Measurements from ENCODE around the gene STYK1. TPM values are rescaled to one million over a fixed set of nuclear protein-coding genes. Genes with fewer than 3 reads are reported as not detected.

STYK1 gene
- total and polyA plus RNA-seq, 9 of the 15 experiments (the other 6 are each of a cell fraction or from before 2014, with no cell fraction given), result 0.31 to 1.8 (median 0.64) TPM

- TF ChIP-seq MNT (conservative IDR thresholded peaks at IDR 0.05) (peak; percentile 89 to 93), SNIP1 (IDR thresholded peaks at IDR 0.05; ENCODE audit: low read depth) (no peak), PHB2 (IDR thresholded peaks at IDR 0.05; ENCODE audit: low read depth) (no peak), KLF1 (tag; IDR thresholded peaks at IDR 0.05) (no peak), VEZF1 (CRISPR knock-in tag; IDR thresholded peaks at IDR 0.05) (peak; percentile 54), CEBPB (tag; IDR thresholded peaks at IDR 0.05) (peak; percentile 96), ARID4B (CRISPR knock-in tag; IDR thresholded peaks at IDR 0.05) (peak; percentile 62), TAF1 (IDR thresholded peaks at IDR 0.05; ENCODE audit: control insufficient read depth, extremely low read depth, insufficient read depth, low read length, severe bottlenecking) (peak; percentile 13), HDAC1 (IDR thresholded peaks at IDR 0.05) (peak in 1 of 2 experiments; percentile 82; a peak in 2 of 4 replicates), MAX (CRISPR knock-in tag; IDR thresholded peaks at IDR 0.05) (peak; percentile 84), TAF9B (IDR thresholded peaks at IDR 0.05; ENCODE audit: partially characterized antibody) (peak; percentile 31), PTBP1 (IDR thresholded peaks at IDR 0.05; ENCODE audit: low read depth, low read length) (no peak), CREM (IDR thresholded peaks at IDR 0.05; ENCODE audit: low read depth) (peak; percentile 58), TFAP4 (CRISPR knock-in tag; IDR thresholded peaks at IDR 0.05; ENCODE audit: borderline replicate concordance) (peak; percentile 83), NR4A1 (CRISPR knock-in tag; IDR thresholded peaks at IDR 0.05) (no peak), NR4A1 (tag; IDR thresholded peaks at IDR 0.05) (no peak), POLR2A (conservative IDR thresholded peaks at IDR 0.05) (peak; percentile 54; the same call in 1 of the 2 replicates)
Observed at GRCh38 chr12:10721651-10722501, 48.0 kb upstream of the STYK1 start (continued).

Data from K562 (cell line).